ENCODE measurements around the gene B3GNT2.

B3GNT2 gene

GRCh38 chr2:62196278-62196901 lies 475 bp downstream of the B3GNT2 start (continued):
- TF ChIP-seq ZNF692 (tag by site-specific recombination; IDR thresholded peaks at IDR 0.05) (peak; percentile 68; the same call in 1 of the 2 replicates), ZNF600 (tag by site-specific recombination; IDR thresholded peaks at IDR 0.05) (peak; percentile 73; the same call in 1 of the 2 replicates), KLF1 (tag by site-specific recombination; IDR thresholded peaks at IDR 0.05) (peak; percentile 35; the same call in 1 of the 2 replicates), ZBTB21 (tag by site-specific recombination; IDR thresholded peaks at IDR 0.05) (no peak), SP7 (tag by site-specific recombination; IDR thresholded peaks at IDR 0.05) (peak; percentile 49), ZNF704 (tag by site-specific recombination; IDR thresholded peaks at IDR 0.05) (peak; percentile 56; the same call in 1 of the 2 replicates), ZNF747 (tag by site-specific recombination; IDR thresholded peaks at IDR 0.05) (no peak), ZSCAN30 (tag by site-specific recombination; IDR thresholded peaks at IDR 0.05) (0 out of 2 replicates have a peak, but pooled peaks have one; percentile 24), ZNF146 (tag by site-specific recombination; IDR thresholded peaks at IDR 0.05) (0 out of 2 replicates have a peak, but pooled peaks have one; percentile 6), KLF8 (tag by site-specific recombination; IDR thresholded peaks at IDR 0.05) (peak; percentile 76), ZBTB48 (tag by site-specific recombination; IDR thresholded peaks at IDR 0.05) (peak; percentile 85), ZBTB20 (tag by site-specific recombination; IDR thresholded peaks at IDR 0.05) (peak; percentile 88; the same call in 1 of the 2 replicates), ZEB2 (tag by site-specific recombination; IDR thresholded peaks at IDR 0.05) (peak; percentile 82), ZNF2 (tag by site-specific recombination; IDR thresholded peaks at IDR 0.05) (peak; percentile 58; the same call in 1 of the 2 replicates), IKZF3 (tag by site-specific recombination; IDR thresholded peaks at IDR 0.05) (0 out of 2 replicates have a peak, but pooled peaks have one; percentile 9), ZFP37 (tag by site-specific recombination; IDR thresholded peaks at IDR 0.05) (no peak), GLIS2 (tag by site-specific recombination; IDR thresholded peaks at IDR 0.05) (peak; percentile 73), ZBTB8A (tag by site-specific recombination; IDR thresholded peaks at IDR 0.05) (peak; percentile 94), ZXDB (tag by site-specific recombination; IDR thresholded peaks at IDR 0.05) (peak; percentile 52), ZNF423 (tag by site-specific recombination; IDR thresholded peaks at IDR 0.05) (peak; percentile 72), ZNF433 (tag by site-specific recombination; IDR thresholded peaks at IDR 0.05; ENCODE audit: low read depth) (no peak), ZNF140 (tag by site-specific recombination; IDR thresholded peaks at IDR 0.05) (no peak), SP2 (tag by site-specific recombination; IDR thresholded peaks at IDR 0.05) (peak; percentile 83), ZNF398 (tag by site-specific recombination; IDR thresholded peaks at IDR 0.05) (peak; percentile 85), SP3 (tag by site-specific recombination; IDR thresholded peaks at IDR 0.05) (peak; percentile 50), ZNF501 (tag by site-specific recombination; IDR thresholded peaks at IDR 0.05) (peak; percentile 30; the same call in 1 of the 2 replicates), ZBTB10 (tag by site-specific recombination; IDR thresholded peaks at IDR 0.05) (peak; percentile 95), HOXC10 (CRISPR knock-in tag; IDR thresholded peaks at IDR 0.05) (no peak), ZNF792 (tag by site-specific recombination; IDR thresholded peaks at IDR 0.05) (no peak), PRDM4 (tag by site-specific recombination; IDR thresholded peaks at IDR 0.05) (no peak)
- TF ChIP-seq, protein P1, sequence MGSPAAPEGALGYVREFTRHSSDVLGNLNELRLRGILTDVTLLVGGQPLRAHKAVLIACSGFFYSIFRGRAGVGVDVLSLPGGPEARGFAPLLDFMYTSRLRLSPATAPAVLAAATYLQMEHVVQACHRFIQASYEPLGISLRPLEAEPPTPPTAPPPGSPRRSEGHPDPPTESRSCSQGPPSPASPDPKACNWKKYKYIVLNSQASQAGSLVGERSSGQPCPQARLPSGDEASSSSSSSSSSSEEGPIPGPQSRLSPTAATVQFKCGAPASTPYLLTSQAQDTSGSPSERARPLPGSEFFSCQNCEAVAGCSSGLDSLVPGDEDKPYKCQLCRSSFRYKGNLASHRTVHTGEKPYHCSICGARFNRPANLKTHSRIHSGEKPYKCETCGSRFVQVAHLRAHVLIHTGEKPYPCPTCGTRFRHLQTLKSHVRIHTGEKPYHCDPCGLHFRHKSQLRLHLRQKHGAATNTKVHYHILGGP (tag by site-specific recombination; IDR thresholded peaks at IDR 0.05), result no peak
